ENCODE measurements around the gene RASL10B. TPM values are rescaled to one million over a fixed set of nuclear protein-coding genes. Genes with fewer than 3 reads are reported as not detected.

Gene RASL10B
- total RNA-seq, 1 donor from 2014 or later: 1.3 TPM

GRCh38 chr17:35791681-35792350 is 60.4 kb downstream of the RASL10B start:
- no peak for DNase-seq (ENCODE audit: low read depth)

Other genes starting within 250 kb of the RASL10B start
- gene SLFN12L, start 194.0 kb upstream of the RASL10B start, total RNA-seq: not detected in 2 replicates
- not detected in 2 replicates for gene SLFN14, start 170.8 kb upstream of the RASL10B start, total RNA-seq
- 7.4 and 12.4 TPM in 2 replicates for gene PEX12, start 153.1 kb upstream of the RASL10B start, total RNA-seq
- gene AP2B1, start 144.3 kb upstream of the RASL10B start, total RNA-seq: 47.0 and 52.6 TPM in 2 replicates
- 0.08 TPM in 1 of 2 replicates, not detected in the other for gene GAS2L2, start 21.6 kb downstream of the RASL10B start, total RNA-seq
- not detected in 2 replicates for gene C17orf50, start 29.2 kb downstream of the RASL10B start, total RNA-seq
- 0.42 and 0.99 TPM in 2 replicates for gene MMP28, start 64.0 kb downstream of the RASL10B start, total RNA-seq
- gene TAF15, start 77.8 kb downstream of the RASL10B start, total RNA-seq: 25.1 and 25.7 TPM in 2 replicates
- not detected in 2 replicates for gene HEATR9, start 137.3 kb downstream of the RASL10B start, total RNA-seq
- gene CCL5, start 148.7 kb downstream of the RASL10B start, total RNA-seq: 0.11 and 0.62 TPM in 2 replicates
- not detected in 2 replicates for gene RDM1, start 199.1 kb downstream of the RASL10B start, total RNA-seq
- not detected in 2 replicates for gene LYZL6, start 212.1 kb downstream of the RASL10B start, total RNA-seq
- not detected in 2 replicates for gene CCL16, start 249.9 kb downstream of the RASL10B start, total RNA-seq

Measured in myocyte (in vitro differentiated cells).